Neural cell (in vitro differentiated cells): ENCODE data around the gene CREM. TPM values are rescaled to one million over a fixed set of nuclear protein-coding genes. Genes with fewer than 3 reads are reported as not detected.

ENCODE experiments used
- H2AFZ ChIP-seq: fragments of 200-600, 300-800 bp; sonication (generic), shearing (Covaris generic); 2 replicates; pipeline ENCODE4 v1.6.0; 2014; ENCODE audit warnings: low read depth, mild to moderate bottlenecking, antibody characterized with exemption, low read length, moderate library complexity
- H3F3A ChIP-seq: fragments of 200-600 bp; shearing (Covaris generic); 2 replicates; pipeline ENCODE4 v1.6.1; 2016; ENCODE audit warnings: mild to moderate bottlenecking, moderate library complexity, mixed read lengths, antibody characterized with exemption, low read length; ENCODE audit not compliant: insufficient read depth, poor library complexity, severe bottlenecking
- H3K27ac ChIP-seq: fragments of 200-600, 300-800 bp; sonication (generic), shearing (Covaris generic); 2 replicates; pipeline ENCODE4 v1.5.1; 2014; ENCODE audit warnings: mild to moderate bottlenecking, low read length, moderate library complexity
- H3K27me3 ChIP-seq: fragments of 300-800, 200-600 bp; sonication (generic), shearing (Covaris generic); 2 replicates; pipeline ENCODE4 v1.6.0; 2014; ENCODE audit warnings: mild to moderate bottlenecking, low read depth, low read length, moderate library complexity; ENCODE audit not compliant: insufficient read depth
- H3K36me3 ChIP-seq: fragments of 300-800, 200-600 bp; sonication (generic), shearing (Covaris generic); 2 replicates; pipeline ENCODE4 v1.5.1; 2014; ENCODE audit warnings: mild to moderate bottlenecking, antibody characterized with exemption, low read length, moderate library complexity; ENCODE audit not compliant: insufficient read depth
- H3K4me2 ChIP-seq: fragments of 300-800, 200-600 bp; sonication (generic), shearing (Covaris generic); 2 replicates; pipeline ENCODE4 v1.6.0; 2014; ENCODE audit warnings: mild to moderate bottlenecking, low read length
- H3K4me3 ChIP-seq: fragments of 300-800, 200-600 bp; sonication (generic), shearing (Covaris generic); 2 replicates; pipeline ENCODE4 v1.5.1; 2014; ENCODE audit warnings: mild to moderate bottlenecking, low read length, moderate library complexity
- H3K79me2 ChIP-seq: fragments of 200-600 bp; shearing (Covaris generic); replicated peaks from 2 replicates; pipeline ENCODE4 v1.6.0; 2014; ENCODE audit warnings: mild to moderate bottlenecking, low read length, moderate library complexity; ENCODE audit not compliant: insufficient read depth
- H3K9ac ChIP-seq: fragments of 300-800, 200-600 bp; sonication (generic), shearing (Covaris generic); 2 replicates; pipeline ENCODE4 v1.6.1; 2016; ENCODE audit warnings: mild to moderate bottlenecking, low read length, mixed read lengths
- H3K9me2 ChIP-seq: fragments of 200-600 bp; shearing (Covaris generic); 2 replicates; pipeline ENCODE4 v1.6.1; 2016; ENCODE audit warnings: mild to moderate bottlenecking, low read length, mixed read lengths; ENCODE audit not compliant: insufficient read depth
- H3K9me3 ChIP-seq: fragments of 200-600, 300-800 bp; sonication (generic), shearing (Covaris generic); 2 replicates; pipeline ENCODE4 v1.6.1; 2016; ENCODE audit warnings: mild to moderate bottlenecking, mixed run types, low read length, moderate library complexity, mixed read lengths
- H4K20me1 ChIP-seq: fragments of 200-600 bp; shearing (Covaris generic); 2 replicates; pipeline ENCODE4 v1.6.1; 2016; ENCODE audit warnings: mild to moderate bottlenecking, mixed run types; ENCODE audit not compliant: insufficient read depth
- EP300 ChIP-seq: fragments of 450-650 bp; conservative IDR thresholded peaks from 2 replicates; pipeline ENCODE4 v1.6.1; 2014; ENCODE audit warnings: antibody characterized with exemption, mild to moderate bottlenecking, moderate library complexity; ENCODE audit not compliant: poor library complexity, severe bottlenecking
- EZH2 ChIP-seq: fragments of 200-600, 300-800 bp; shearing (Covaris generic), sonication (generic); IDR thresholded peaks from 2 replicates; pipeline ENCODE4 v1.6.1; 2014; ENCODE audit warnings: antibody characterized with exemption, low read length, borderline replicate concordance, mild to moderate bottlenecking; ENCODE audit not compliant: insufficient read depth, poor library complexity, severe bottlenecking
- MXI1 ChIP-seq: fragments of 450-650 bp; conservative IDR thresholded peaks from 2 replicates; pipeline ENCODE4 v1.6.1; 2014; ENCODE audit warnings: antibody characterized with exemption, mild to moderate bottlenecking; ENCODE audit not compliant: poor library complexity, severe bottlenecking
- POLR2AphosphoS5 ChIP-seq: IDR thresholded peaks from 2 replicates; pipeline ENCODE4 v1.6.1; 2012
- RAD21 ChIP-seq: fragments of 450-650 bp; conservative IDR thresholded peaks from 2 replicates; pipeline ENCODE4 v1.6.1; 2014; ENCODE audit warnings: antibody characterized with exemption, mild to moderate bottlenecking, moderate library complexity
- SMC3 ChIP-seq: fragments of 450-650 bp; conservative IDR thresholded peaks from 2 replicates; pipeline ENCODE4 v1.6.1; 2014; ENCODE audit warnings: antibody characterized with exemption, mild to moderate bottlenecking, moderate library complexity; ENCODE audit not compliant: poor library complexity
- TAF1 ChIP-seq: IDR thresholded peaks from 2 replicates; pipeline ENCODE4 v1.6.1; 2012; ENCODE audit warnings: low read depth
- polyA plus RNA-seq: library from polyadenylated mRNA; depleted of rRNA; stranded (reverse); fragments of >200 nt; gene quantifications from 2 replicates; pipeline ENCODE4 v1.2.3, GENCODE V29; 2014
- TF ChIP-seq, protein P1 (sequence below): fragments of 450-650 bp; IDR thresholded peaks from 2 replicates; pipeline ENCODE4 v1.5.1; 2014; ENCODE audit warnings: antibody characterized with exemption, mild to moderate bottlenecking, moderate library complexity; ENCODE audit not compliant: poor library complexity, severe bottlenecking
- TF ChIP-seq, protein P2 (sequence below): IDR thresholded peaks from 2 replicates; pipeline ENCODE4 v1.6.1; 2012; ENCODE audit warnings: borderline replicate concordance

The CREM gene
- polyA plus RNA-seq, 1 donor from 2014 or later: 67.3 TPM

DNA sequence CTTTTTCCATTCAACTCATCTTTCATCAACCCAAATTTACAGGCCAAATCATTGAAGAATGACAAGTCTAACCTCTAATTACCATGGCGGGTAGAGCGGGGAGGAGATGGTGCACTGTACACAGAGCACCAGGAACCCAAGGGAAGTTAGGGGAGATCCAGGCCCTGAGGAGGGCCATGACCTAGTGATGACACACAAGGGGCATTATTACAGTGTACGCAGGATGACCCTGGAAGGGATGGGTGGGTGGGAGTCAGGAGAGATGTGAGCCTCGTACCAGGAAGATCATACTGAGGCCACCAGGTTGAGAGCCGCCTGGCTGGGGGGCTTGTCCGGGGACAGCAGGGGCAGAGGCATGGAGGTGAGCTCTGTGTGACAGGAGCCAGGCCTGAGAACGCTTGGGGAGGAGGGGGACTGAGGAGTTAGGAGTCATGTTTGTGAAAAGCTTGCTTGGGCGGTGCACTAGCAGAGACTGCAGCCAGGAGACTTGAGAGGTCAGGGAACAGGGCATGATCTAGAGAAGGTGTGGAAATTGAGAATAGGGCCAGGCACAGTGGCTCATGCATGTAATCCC is 120.2 kb downstream of the CREM start:
- Histone ChIP-seq H3K9me3 (no peaks in the 10 kb centered on the region), H3K9me2 (no peaks in the 10 kb centered on the region), H3K27ac (no peak overlapping the region), H3K27me3 (no peaks in the 10 kb centered on the region), H4K20me1 (no peaks in the 10 kb centered on the region), H3F3A (no peaks in the 10 kb centered on the region), H3K36me3 (no peaks in the 10 kb centered on the region), H3K79me2 (no peaks in the 10 kb centered on the region), H3K4me2 (no peak overlapping the region), H3K9ac (no peak overlapping the region), H3K4me3 (no peak overlapping the region), H2AFZ (no peak overlapping the region)
- no peak for TF ChIP-seq MXI1
- TF ChIP-seq POLR2AphosphoS5: no peak
- no peak for TF ChIP-seq TAF1
- no peak for TF ChIP-seq RAD21
- no peak for TF ChIP-seq SMC3
- TF ChIP-seq EZH2: no peak
- TF ChIP-seq, protein P1, sequence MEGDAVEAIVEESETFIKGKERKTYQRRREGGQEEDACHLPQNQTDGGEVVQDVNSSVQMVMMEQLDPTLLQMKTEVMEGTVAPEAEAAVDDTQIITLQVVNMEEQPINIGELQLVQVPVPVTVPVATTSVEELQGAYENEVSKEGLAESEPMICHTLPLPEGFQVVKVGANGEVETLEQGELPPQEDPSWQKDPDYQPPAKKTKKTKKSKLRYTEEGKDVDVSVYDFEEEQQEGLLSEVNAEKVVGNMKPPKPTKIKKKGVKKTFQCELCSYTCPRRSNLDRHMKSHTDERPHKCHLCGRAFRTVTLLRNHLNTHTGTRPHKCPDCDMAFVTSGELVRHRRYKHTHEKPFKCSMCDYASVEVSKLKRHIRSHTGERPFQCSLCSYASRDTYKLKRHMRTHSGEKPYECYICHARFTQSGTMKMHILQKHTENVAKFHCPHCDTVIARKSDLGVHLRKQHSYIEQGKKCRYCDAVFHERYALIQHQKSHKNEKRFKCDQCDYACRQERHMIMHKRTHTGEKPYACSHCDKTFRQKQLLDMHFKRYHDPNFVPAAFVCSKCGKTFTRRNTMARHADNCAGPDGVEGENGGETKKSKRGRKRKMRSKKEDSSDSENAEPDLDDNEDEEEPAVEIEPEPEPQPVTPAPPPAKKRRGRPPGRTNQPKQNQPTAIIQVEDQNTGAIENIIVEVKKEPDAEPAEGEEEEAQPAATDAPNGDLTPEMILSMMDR: no peak
- TF ChIP-seq, protein P2, sequence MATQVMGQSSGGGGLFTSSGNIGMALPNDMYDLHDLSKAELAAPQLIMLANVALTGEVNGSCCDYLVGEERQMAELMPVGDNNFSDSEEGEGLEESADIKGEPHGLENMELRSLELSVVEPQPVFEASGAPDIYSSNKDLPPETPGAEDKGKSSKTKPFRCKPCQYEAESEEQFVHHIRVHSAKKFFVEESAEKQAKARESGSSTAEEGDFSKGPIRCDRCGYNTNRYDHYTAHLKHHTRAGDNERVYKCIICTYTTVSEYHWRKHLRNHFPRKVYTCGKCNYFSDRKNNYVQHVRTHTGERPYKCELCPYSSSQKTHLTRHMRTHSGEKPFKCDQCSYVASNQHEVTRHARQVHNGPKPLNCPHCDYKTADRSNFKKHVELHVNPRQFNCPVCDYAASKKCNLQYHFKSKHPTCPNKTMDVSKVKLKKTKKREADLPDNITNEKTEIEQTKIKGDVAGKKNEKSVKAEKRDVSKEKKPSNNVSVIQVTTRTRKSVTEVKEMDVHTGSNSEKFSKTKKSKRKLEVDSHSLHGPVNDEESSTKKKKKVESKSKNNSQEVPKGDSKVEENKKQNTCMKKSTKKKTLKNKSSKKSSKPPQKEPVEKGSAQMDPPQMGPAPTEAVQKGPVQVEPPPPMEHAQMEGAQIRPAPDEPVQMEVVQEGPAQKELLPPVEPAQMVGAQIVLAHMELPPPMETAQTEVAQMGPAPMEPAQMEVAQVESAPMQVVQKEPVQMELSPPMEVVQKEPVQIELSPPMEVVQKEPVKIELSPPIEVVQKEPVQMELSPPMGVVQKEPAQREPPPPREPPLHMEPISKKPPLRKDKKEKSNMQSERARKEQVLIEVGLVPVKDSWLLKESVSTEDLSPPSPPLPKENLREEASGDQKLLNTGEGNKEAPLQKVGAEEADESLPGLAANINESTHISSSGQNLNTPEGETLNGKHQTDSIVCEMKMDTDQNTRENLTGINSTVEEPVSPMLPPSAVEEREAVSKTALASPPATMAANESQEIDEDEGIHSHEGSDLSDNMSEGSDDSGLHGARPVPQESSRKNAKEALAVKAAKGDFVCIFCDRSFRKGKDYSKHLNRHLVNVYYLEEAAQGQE: no peak
- no peak for TF ChIP-seq EP300

DNA sequence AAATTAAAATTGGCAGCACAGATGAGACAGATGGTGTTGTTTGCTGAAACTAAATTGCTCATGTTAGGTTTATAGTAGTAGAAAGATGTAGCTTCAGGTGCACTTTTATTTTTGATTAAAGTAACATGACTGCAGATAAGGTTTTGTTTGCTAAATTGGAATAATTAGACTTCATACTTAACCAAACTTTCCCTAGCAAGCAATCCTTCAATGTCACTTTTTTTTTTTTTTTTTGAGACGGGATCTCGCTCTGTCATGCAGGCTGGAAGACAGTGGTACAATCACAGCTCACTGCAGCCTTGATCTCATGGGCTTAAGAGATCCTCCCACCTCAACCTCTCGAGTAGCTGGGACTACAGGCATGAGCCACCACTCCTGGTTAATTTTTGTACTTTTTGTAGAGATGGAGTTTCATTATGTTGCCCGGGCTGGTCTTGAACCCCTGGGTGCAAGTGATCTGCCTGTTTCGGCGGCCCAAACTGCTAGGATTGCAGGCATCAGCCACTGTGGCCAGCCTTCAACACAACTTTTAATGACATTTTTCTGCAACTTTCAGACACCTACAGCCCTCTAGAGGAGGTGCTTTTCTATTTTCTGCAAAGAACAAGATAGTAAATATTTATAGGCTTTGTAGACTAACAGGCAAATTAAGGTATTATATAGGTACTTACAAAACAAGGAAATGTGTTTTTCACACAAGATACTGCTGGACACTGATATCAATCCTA is 124.9 kb downstream of the CREM start:
- Histone ChIP-seq H3K79me2 (no peaks in the 10 kb centered on the region), H3K4me3 (no peak overlapping the region), H3K9me2 (no peaks in the 10 kb centered on the region), H3K4me2 (no peak overlapping the region), H3K9me3 (no peaks in the 10 kb centered on the region), H3K36me3 (no peaks in the 10 kb centered on the region), H3K27me3 (no peaks in the 10 kb centered on the region), H4K20me1 (no peaks in the 10 kb centered on the region), H2AFZ (no peak overlapping the region), H3K9ac (no peak overlapping the region), H3F3A (no peaks in the 10 kb centered on the region), H3K27ac (no peak overlapping the region)
- TF ChIP-seq EZH2 (no peak), EP300 (no peak), MXI1 (no peak), POLR2AphosphoS5 (no peak), TAF1 (no peak), SMC3 (no peak), RAD21 (no peak)
- TF ChIP-seq, protein P1: no peak
- TF ChIP-seq, protein P2: no peak
